PC-3 (cell line): ENCODE measurements around the gene NPSR1. TPM values are rescaled to one million over a fixed set of nuclear protein-coding genes. Genes with fewer than 3 reads are reported as not detected.
"Not testable (repeated sequence)": the region's sequence is repeated elsewhere in the genome, so short reads cannot be mapped to it uniquely, and the experiment has no call there.

Source experiments
- ATAC-seq: fragments of 200-7000 bp; cut with Tn5 transposase; 2 replicates; pipeline ENCODE4 v1.9.1; 2020; ENCODE audit warnings: mild to moderate bottlenecking, moderate library complexity
- BruUV-seq: library from RNA; stranded (reverse); fragments of 400-500 nt; replicated peaks from 2 replicates; lab custom pipeline; 2021; lab: Mats Ljungman, UMichigan
- CTCF ChIA-PET: fragments of 300-600 bp; sonication (Branson Sonifier 250); formaldehyde crosslinking; loops from one replicate; lab custom pipeline; 2022; ENCODE audit warnings: antibody characterized with exemption; lab: Charles Lee
- POLR2A ChIA-PET: fragments of 300-600 bp; sonication (Branson Sonifier 250); formaldehyde crosslinking; loops from one replicate; lab custom pipeline; 2022; ENCODE audit warnings: antibody characterized with exemption; ENCODE audit not compliant: unreplicated experiment; lab: Charles Lee
- DNase-seq: peaks from one replicate; pipeline ENCODE4 v3.0.0-alpha.2; 2015
- H2AFZ ChIP-seq: fragments of 300-600 bp; sonication (generic); 2 replicates; pipeline ENCODE4 v1.6.0; 2016; ENCODE audit warnings: antibody characterized with exemption, low read length
- H3F3A ChIP-seq: fragments of 300-600 bp; sonication (generic); one replicate; pipeline ENCODE4 v1.6.0; 2017; ENCODE audit warnings: antibody characterized with exemption, low read length, control low read depth, mild to moderate bottlenecking; ENCODE audit not compliant: unreplicated experiment
- H3K27ac ChIP-seq: fragments of 300-600 bp; sonication (generic); 2 replicates; pipeline ENCODE4 v1.5.1; 2016; ENCODE audit warnings: mild to moderate bottlenecking, low read length
- H3K27me3 ChIP-seq: fragments of 300-600 bp; sonication (generic); 2 replicates; pipeline ENCODE4 v1.6.1; 2016; ENCODE audit warnings: low read length, mixed read lengths
- H3K36me3 ChIP-seq: fragments of 300-600 bp; sonication (generic); 2 replicates; pipeline ENCODE4 v1.6.1; 2016; ENCODE audit warnings: low read depth, mixed run types, low read length, mixed read lengths
- H3K4me1 ChIP-seq: fragments of 300-600 bp; sonication (generic); 2 replicates; pipeline ENCODE4 v1.5.1; 2016; ENCODE audit warnings: low read length; ENCODE audit not compliant: insufficient read depth
- H3K4me2 ChIP-seq: fragments of 300-600 bp; sonication (generic); 2 replicates; pipeline ENCODE4 v1.6.0; 2016; ENCODE audit warnings: low read length
- H3K4me3 ChIP-seq: fragments of 300-600 bp; sonication (generic); 2 replicates; pipeline ENCODE4 v1.5.1; 2016; ENCODE audit warnings: mild to moderate bottlenecking, low read length, mixed read lengths
- H3K79me2 ChIP-seq: fragments of 300-600 bp; sonication (generic); 2 replicates; pipeline ENCODE4 v1.6.1; 2017; ENCODE audit warnings: low read length, mixed read lengths
- H3K9ac ChIP-seq: fragments of 300-600 bp; sonication (generic); 2 replicates; pipeline ENCODE4 v1.6.0; 2016; ENCODE audit warnings: mild to moderate bottlenecking, low read length
- H3K9me2 ChIP-seq: fragments of 300-600 bp; sonication (generic); replicated peaks from 2 replicates; pipeline ENCODE4 v1.6.1; 2016; ENCODE audit warnings: mixed run types, low read length, mixed read lengths
- H3K9me3 ChIP-seq: fragments of 300-600 bp; sonication (generic); 2 replicates; pipeline ENCODE4 v1.6.1; 2016; ENCODE audit warnings: low read length, mixed read lengths
- H4K20me1 ChIP-seq: fragments of 300-600 bp; sonication (generic); 2 replicates; pipeline ENCODE4 v1.6.1; 2016; ENCODE audit warnings: low read length, mixed read lengths
- CTCF ChIP-seq: fragments of 300-600 bp; sonication (generic); conservative IDR thresholded peaks from 2 replicates; pipeline ENCODE4 v1.5.1; 2017; ENCODE audit warnings: antibody characterized with exemption, low read depth, mild to moderate bottlenecking, low read length
- EZH2 ChIP-seq: fragments of 300-600 bp; sonication (generic); IDR thresholded peaks from one replicate; pipeline ENCODE4 v1.6.1; 2017; ENCODE audit warnings: antibody characterized with exemption, mild to moderate bottlenecking, low read length; ENCODE audit not compliant: unreplicated experiment
- EZH2phosphoT487 ChIP-seq: fragments of 300-600 bp; sonication (generic); IDR thresholded peaks from 2 replicates; pipeline ENCODE4 v1.6.1; 2018; ENCODE audit warnings: mild to moderate bottlenecking, antibody characterized with exemption, low read length, borderline replicate concordance
- intact Hi-C: fragments of 100-400 bp; cut with micrococcal nuclease; formaldehyde crosslinking; loops from 2 replicates; pipeline ENCODE4 v1.9.0; 2023
- total RNA-seq: library from RNA; depleted of rRNA; stranded (reverse); fragments of >200 nt; gene quantifications from 2 replicates; pipeline ENCODE4 v1.2.3, GENCODE V29; 2014

Gene NPSR1
- total RNA-seq, 1 experiment from 2014 or later, result not detected

- H3K27me3 ChIP-seq, H3K27ac ChIP-seq, H3K9ac ChIP-seq, BruUV-seq, CTCF ChIA-PET, H3K9me2 ChIP-seq, H3K4me1 ChIP-seq, H3K36me3 ChIP-seq, ATAC-seq, H3K4me3 ChIP-seq, H3K4me2 ChIP-seq, H2AFZ ChIP-seq, H3K9me3 ChIP-seq, H3F3A ChIP-seq, POLR2A ChIA-PET, intact Hi-C loops, H3K79me2 ChIP-seq, H4K20me1 ChIP-seq: not testable (repeated sequence)
- DNase-seq, result peak; percentile 16
Measured at GRCh38 chr7:34867341-34867740, 209.3 kb downstream of the NPSR1 start.

GRCh38 chr7:34868602-34869001 is 210.6 kb downstream of the NPSR1 start:
- H2AFZ ChIP-seq, H3K79me2 ChIP-seq, H3K4me3 ChIP-seq, H3K4me1 ChIP-seq, POLR2A ChIA-PET, intact Hi-C loops, CTCF ChIA-PET, H3K27ac ChIP-seq, H3K4me2 ChIP-seq, H3F3A ChIP-seq, BruUV-seq, H3K36me3 ChIP-seq, ATAC-seq, H3K9ac ChIP-seq, DNase-seq, H3K9me3 ChIP-seq, H3K9me2 ChIP-seq, H3K27me3 ChIP-seq, H4K20me1 ChIP-seq: not testable (repeated sequence)

GRCh38 chr7:34869057-34869456 is 211.0 kb downstream of the NPSR1 start:
- ATAC-seq, result no peak
- no TSS peak for BruUV-seq
- no peak overlapping the region for H3K27ac ChIP-seq
- no peaks in the 10 kb centered on the region for H4K20me1 ChIP-seq
- CTCF ChIA-PET, result no interaction called here
- H3K4me1 ChIP-seq, result no peaks in the 10 kb centered on the region
- POLR2A ChIA-PET, result no interaction called here
- H3K36me3 ChIP-seq, result no peaks in the 10 kb centered on the region
- no peak for DNase-seq
- no peak for TF ChIP-seq CTCF
- TF ChIP-seq EZH2phosphoT487, result no peak
- no peak for TF ChIP-seq EZH2
- no peaks in the 10 kb centered on the region for H3K79me2 ChIP-seq
- no peaks in the 10 kb centered on the region for H3F3A ChIP-seq
- H3K4me2 ChIP-seq, result no peak overlapping the region
- no peaks in the 10 kb centered on the region for H3K9me3 ChIP-seq
- intact Hi-C loops, result no loop called here
- no peak overlapping the region for H2AFZ ChIP-seq
- H3K9me2 ChIP-seq, result no peaks in the 10 kb centered on the region
- H3K4me3 ChIP-seq, result no peak overlapping the region
- H3K9ac ChIP-seq, result no peak overlapping the region
- H3K27me3 ChIP-seq, result no peaks in the 10 kb centered on the region

- H2AFZ ChIP-seq, H3K79me2 ChIP-seq, BruUV-seq, DNase-seq, H3K4me2 ChIP-seq, H3K4me3 ChIP-seq, H3K27ac ChIP-seq, H3K9me2 ChIP-seq, H3F3A ChIP-seq, POLR2A ChIA-PET, H3K9me3 ChIP-seq, H3K36me3 ChIP-seq, H3K4me1 ChIP-seq, CTCF ChIA-PET, intact Hi-C loops, H3K9ac ChIP-seq, H4K20me1 ChIP-seq, H3K27me3 ChIP-seq: not testable (repeated sequence)
- peak; percentile 57 for ATAC-seq
Measured at GRCh38 chr7:34870041-34870440, 212.0 kb downstream of the NPSR1 start.

- BruUV-seq, ATAC-seq, H3K4me1 ChIP-seq, H4K20me1 ChIP-seq, H3K36me3 ChIP-seq, H3K4me3 ChIP-seq, H3K4me2 ChIP-seq, H2AFZ ChIP-seq, H3K9me3 ChIP-seq, intact Hi-C loops, H3K79me2 ChIP-seq, H3F3A ChIP-seq, POLR2A ChIA-PET, CTCF ChIA-PET, H3K9me2 ChIP-seq, H3K27ac ChIP-seq, DNase-seq, H3K27me3 ChIP-seq, H3K9ac ChIP-seq: not testable (repeated sequence)
Measured at GRCh38 chr7:34874329-34874728, 216.3 kb downstream of the NPSR1 start.
